Measurements from ENCODE around the gene CCDC60.

Gene CCDC60

DNA sequence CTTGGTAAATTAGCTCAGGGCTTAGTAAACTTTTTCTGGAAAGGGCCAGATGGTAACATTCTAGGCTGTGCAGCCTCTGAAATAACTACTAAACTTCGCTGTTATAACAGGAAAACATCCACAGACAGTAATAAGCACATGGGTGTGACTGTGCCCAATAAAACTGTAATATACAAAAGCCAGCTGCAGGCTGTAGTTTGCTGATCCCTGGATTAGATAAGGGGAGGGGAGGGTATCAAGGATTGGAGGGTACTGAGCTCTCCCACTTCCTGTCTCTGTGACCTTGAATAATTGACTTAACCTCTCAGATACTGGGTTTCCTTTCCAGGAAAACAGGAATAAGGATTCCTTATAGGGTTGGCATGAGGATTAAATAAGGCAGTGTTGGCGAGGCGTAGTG, 81.2 kb downstream of the CCDC60 start:
- in situ Hi-C loops (cut with HindIII; ENCODE audit: low sequenced_read_pairs) = no loop called here
- no peak overlapping the region for H3K4me3 ChIP-seq (ENCODE audit: low read depth, low read length)
- DNase-seq (ENCODE audit: low read depth, low spot score) = no peak
- TF ChIP-seq, protein P1, sequence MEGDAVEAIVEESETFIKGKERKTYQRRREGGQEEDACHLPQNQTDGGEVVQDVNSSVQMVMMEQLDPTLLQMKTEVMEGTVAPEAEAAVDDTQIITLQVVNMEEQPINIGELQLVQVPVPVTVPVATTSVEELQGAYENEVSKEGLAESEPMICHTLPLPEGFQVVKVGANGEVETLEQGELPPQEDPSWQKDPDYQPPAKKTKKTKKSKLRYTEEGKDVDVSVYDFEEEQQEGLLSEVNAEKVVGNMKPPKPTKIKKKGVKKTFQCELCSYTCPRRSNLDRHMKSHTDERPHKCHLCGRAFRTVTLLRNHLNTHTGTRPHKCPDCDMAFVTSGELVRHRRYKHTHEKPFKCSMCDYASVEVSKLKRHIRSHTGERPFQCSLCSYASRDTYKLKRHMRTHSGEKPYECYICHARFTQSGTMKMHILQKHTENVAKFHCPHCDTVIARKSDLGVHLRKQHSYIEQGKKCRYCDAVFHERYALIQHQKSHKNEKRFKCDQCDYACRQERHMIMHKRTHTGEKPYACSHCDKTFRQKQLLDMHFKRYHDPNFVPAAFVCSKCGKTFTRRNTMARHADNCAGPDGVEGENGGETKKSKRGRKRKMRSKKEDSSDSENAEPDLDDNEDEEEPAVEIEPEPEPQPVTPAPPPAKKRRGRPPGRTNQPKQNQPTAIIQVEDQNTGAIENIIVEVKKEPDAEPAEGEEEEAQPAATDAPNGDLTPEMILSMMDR (IDR thresholded peaks at IDR 0.05; ENCODE audit: low read depth, low read length) = no peak

DNA sequence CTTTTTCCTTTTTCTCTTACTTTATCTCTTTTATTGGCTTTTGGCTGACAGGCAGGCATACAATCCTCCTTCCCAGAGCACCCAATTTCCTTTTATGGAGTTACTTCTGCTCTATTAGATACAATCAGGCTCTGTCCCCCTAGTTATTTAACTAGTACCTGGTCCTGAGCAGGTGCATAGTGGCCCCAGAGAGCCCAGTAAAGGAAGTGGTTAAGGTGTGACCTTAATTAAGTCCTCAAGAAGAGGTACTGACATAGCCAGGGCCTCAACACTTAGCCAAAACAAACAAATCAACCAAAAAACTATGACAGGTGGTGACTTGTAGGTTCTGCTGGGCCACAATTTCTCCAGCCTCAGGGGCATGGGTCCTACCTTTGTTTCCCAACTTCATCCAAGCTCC, 82.9 kb downstream of the CCDC60 start:
- DNase-seq (ENCODE audit: low read depth, low spot score) = no peak
- TF ChIP-seq, protein P1 (IDR thresholded peaks at IDR 0.05; ENCODE audit: low read depth, low read length) = no peak
- in situ Hi-C loops (cut with HindIII; ENCODE audit: low sequenced_read_pairs) = no loop called here
- H3K4me3 ChIP-seq (ENCODE audit: low read depth, low read length) = no peak overlapping the region

DNA sequence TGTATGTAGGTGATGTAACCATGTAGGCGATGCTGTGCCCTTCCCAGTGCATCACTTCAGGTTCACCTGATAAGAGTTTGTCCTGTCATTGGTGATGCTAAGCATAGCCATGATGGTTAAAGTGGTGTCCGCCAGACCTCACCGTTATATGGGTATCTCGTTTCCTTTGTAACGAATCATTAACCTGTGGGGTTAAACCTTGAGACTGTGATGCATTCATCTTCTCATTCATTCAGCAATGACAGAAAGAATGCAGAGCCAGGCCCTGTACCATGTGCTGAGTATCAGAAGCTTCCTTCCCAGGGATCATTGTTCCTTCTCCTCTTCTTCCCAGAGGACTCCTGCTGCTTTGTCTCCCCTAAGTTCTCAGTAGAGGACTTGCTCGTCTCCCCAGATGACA, 84.9 kb downstream of the CCDC60 start:
- DNase-seq (ENCODE audit: low read depth, low spot score) = no peak
- in situ Hi-C loops (cut with HindIII; ENCODE audit: low sequenced_read_pairs) = no loop called here
- no peak overlapping the region for H3K4me3 ChIP-seq (ENCODE audit: low read depth, low read length)
- TF ChIP-seq, protein P1 (IDR thresholded peaks at IDR 0.05; ENCODE audit: low read depth, low read length) = no peak

DNA sequence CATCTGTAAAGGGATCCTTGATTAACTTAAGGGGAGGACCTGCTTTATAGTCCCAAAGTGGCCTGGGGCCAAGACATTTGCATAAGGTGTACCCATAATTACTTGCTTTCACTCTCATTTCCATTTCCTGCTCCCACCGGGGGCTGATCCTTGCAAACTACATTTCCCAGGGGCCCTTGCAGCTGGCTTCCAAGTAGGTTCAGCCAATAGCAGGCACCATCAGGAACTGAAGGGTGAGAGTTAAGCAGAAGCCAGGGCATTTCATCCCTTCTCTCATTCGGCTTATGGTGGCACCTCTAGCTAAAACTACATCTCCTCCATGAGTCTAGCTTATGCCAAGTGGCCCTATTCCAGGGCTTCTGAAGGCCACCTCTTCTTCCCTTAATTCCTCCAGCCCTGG, 88.8 kb downstream of the CCDC60 start:
- DNase-seq (ENCODE audit: low read depth, low spot score) = no peak
- in situ Hi-C loops (cut with HindIII; ENCODE audit: low sequenced_read_pairs) = no loop called here
- no peak overlapping the region for H3K4me3 ChIP-seq (ENCODE audit: low read depth, low read length)
- TF ChIP-seq, protein P1 (IDR thresholded peaks at IDR 0.05; ENCODE audit: low read depth, low read length) = no peak

DNA sequence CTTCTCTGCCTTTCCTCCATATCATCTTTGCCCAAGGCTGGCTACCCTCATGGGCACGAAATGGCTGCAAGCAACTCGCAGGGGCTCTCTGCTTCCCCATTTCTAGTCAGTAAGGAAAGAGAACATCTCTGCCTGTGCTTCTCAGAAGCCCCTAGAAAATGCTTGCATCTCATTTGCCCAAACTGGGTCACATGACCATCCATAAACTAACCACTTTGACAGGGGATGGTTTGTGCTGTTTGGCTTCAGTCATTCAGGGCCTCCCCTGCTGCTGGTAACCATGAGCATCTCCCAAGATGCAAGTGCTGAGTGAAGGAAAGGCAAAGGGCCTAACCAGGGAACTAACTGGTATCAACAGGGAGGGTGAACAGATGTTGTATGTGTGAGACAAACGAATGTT, 91.1 kb downstream of the CCDC60 start:
- TF ChIP-seq, protein P1 (IDR thresholded peaks at IDR 0.05; ENCODE audit: low read depth, low read length) = no peak
- no peak for DNase-seq (ENCODE audit: low read depth, low spot score)
- H3K4me3 ChIP-seq (ENCODE audit: low read depth, low read length) = no peak overlapping the region
- in situ Hi-C loops (cut with HindIII; ENCODE audit: low sequenced_read_pairs) = no loop called here

DNA sequence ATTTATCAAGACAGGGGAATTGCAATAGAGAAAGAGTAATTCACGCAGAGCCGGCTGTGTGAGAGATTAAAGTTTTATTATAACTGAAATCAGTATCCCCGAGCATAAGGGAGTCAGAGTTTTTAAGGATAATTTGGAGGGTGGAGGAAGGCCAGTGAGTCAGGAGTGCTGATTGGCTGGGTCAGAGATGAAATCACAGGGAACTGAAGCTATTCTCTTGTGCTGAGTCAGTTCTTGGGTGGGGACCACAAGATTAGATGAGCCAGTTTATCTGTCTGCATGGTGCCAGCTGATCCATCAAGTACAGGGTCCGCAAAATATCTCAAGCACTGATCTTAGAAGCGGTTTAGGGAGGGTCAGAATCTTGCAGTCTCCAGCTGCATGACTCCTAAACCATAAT, 96.6 kb downstream of the CCDC60 start:
- TF ChIP-seq, protein P1 (IDR thresholded peaks at IDR 0.05; ENCODE audit: low read depth, low read length) = no peak
- no peak for DNase-seq (ENCODE audit: low read depth, low spot score)
- in situ Hi-C loops (cut with HindIII; ENCODE audit: low sequenced_read_pairs) = no loop called here
- H3K4me3 ChIP-seq (ENCODE audit: low read depth, low read length) = no peak overlapping the region

DNA sequence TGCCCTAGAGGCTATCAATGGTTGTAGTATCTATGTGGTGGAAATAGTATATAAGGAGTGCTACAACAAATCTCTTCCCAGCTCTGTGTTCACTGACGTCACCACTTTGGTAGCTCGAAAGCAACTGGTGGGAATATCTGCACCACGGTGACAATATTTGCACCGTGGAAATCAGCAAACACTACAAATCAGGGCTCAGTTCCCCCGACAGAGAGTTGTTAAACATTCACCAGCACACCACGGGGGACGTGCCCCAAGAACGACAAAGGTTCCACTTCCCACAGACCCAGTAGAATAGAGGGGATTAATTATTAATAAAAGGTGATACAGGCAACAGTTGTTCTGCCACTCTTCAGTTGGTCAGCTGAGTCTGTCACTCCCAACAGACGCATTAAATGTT, 98.4 kb downstream of the CCDC60 start:
- no peak for DNase-seq (ENCODE audit: low read depth, low spot score)
- TF ChIP-seq, protein P1 (IDR thresholded peaks at IDR 0.05; ENCODE audit: low read depth, low read length) = no peak
- no peak overlapping the region for H3K4me3 ChIP-seq (ENCODE audit: low read depth, low read length)
- in situ Hi-C loops (cut with HindIII; ENCODE audit: low sequenced_read_pairs) = no loop called here

Measured in astrocyte of the spinal cord (primary cell).